Measurements from ENCODE around the gene ARHGAP22. TPM values are rescaled to one million over a fixed set of nuclear protein-coding genes. Genes with fewer than 3 reads are reported as not detected.

Gene ARHGAP22
- polyA plus RNA-seq, 3 donors = 1.5 to 7.8 (median 1.9) TPM

- H3K4me1 Mint-ChIP-seq = peaks cover 46% of the 10 kb centered on the region
These were observed 5.8 kb upstream of the ARHGAP22 start for GRCh38 chr10:48610585-48611093.

GRCh38 chr10:48609899-48610584, 5.2 kb upstream of the ARHGAP22 start:
- TF ChIP-seq CTCF (IDR thresholded peaks at IDR 0.05) = no peak
- no peak overlapping the region for H3K27ac ChIP-seq (ENCODE audit: low read depth in 1 of 2, low read length in 2 of 2)
- no peak overlapping the region for H3K27ac Mint-ChIP-seq
- no peaks in the 10 kb centered on the region for H3K36me3 ChIP-seq (replicated peaks in 1 of 2; ENCODE audit: control insufficient read depth in 1 of 2, insufficient read depth in 2 of 2, low read length in 2 of 2)
- H3K27me3 Mint-ChIP-seq (ENCODE audit: low read depth in 3 of 3) = peaks cover 1 to 12% (median 2%) of the 10 kb centered on the region in 3 donors
- peaks cover 43 to 51% of the 10 kb centered on the region in 2 donors for H3K4me1 ChIP-seq (ENCODE audit: control insufficient read depth in 1 of 2, insufficient read depth in 2 of 2, low read length in 2 of 2)
- no peaks in the 10 kb centered on the region for H4K20me1 ChIP-seq (ENCODE audit: insufficient read depth, low read length)
- no peak for DNase-seq
- WGBS (ENCODE audit: insufficient coverage) = 100% methylated on average over 4 of the region's 4 CpGs
- H3K4me2 ChIP-seq (replicated peaks; ENCODE audit: extremely low read depth, low read length, poor library complexity, severe bottlenecking) = no peak overlapping the region
- no peak overlapping the region for H2AFZ ChIP-seq (ENCODE audit: insufficient read depth, low read depth, low read length, poor library complexity, severe bottlenecking)
- no peak overlapping the region for H3K9ac ChIP-seq (ENCODE audit: insufficient read depth, low read length, poor library complexity, severe bottlenecking)
- H3K36me3 Mint-ChIP-seq = peaks cover 0 to 3% of the 10 kb centered on the region in 2 donors
- no peaks in the 10 kb centered on the region for H3K9me3 ChIP-seq (replicated peaks in 1 of 2; ENCODE audit: control insufficient read depth in 1 of 2, insufficient read depth in 1 of 2, low read length in 2 of 2)
- H3K9me3 Mint-ChIP-seq = peaks cover 0 to 5% (median 2%) of the 10 kb centered on the region in 7 donors
- H3K4me3 Mint-ChIP-seq = no peak overlapping the region
- peaks cover 52% of the 10 kb centered on the region for H3K4me1 Mint-ChIP-seq
- H3K27me3 ChIP-seq (ENCODE audit: control insufficient read depth in 2 of 2, insufficient read depth in 2 of 2, low read length in 2 of 2) = no peaks in the 10 kb centered on the region
- H3K4me3 ChIP-seq (replicated peaks in 1 of 3; ENCODE audit: low read depth in 2 of 3, low read length in 3 of 3) = no peak overlapping the region
- intact Hi-C loops (cut with micrococcal nuclease) = loop anchor here (5.0 to 10.0 kb wide), 3 partner anchors 45 to 58 kb away; no protein-coding TSS in a partner anchor
- no peaks in the 10 kb centered on the region for H3K79me2 ChIP-seq (ENCODE audit: insufficient read depth, low read length)

More at GRCh38 chr10:48610585-48611093, 5.8 kb upstream of the ARHGAP22 start:
- DNase-seq = no peak
- Histone ChIP-seq H3K36me3 (replicated peaks in 1 of 2; ENCODE audit: control insufficient read depth in 1 of 2, insufficient read depth in 2 of 2, low read length in 2 of 2) (no peaks in the 10 kb centered on the region), H3K4me2 (replicated peaks; ENCODE audit: extremely low read depth, low read length, poor library complexity, severe bottlenecking) (no peak overlapping the region), H3K4me3 (replicated peaks in 1 of 3; ENCODE audit: low read depth in 2 of 3, low read length in 3 of 3) (no peak overlapping the region), H3K27ac (ENCODE audit: low read depth in 1 of 2, low read length in 2 of 2) (no peak overlapping the region), H3K9me3 (replicated peaks in 1 of 2; ENCODE audit: control insufficient read depth in 1 of 2, insufficient read depth in 1 of 2, low read length in 2 of 2) (no peaks in the 10 kb centered on the region), H3K4me1 (ENCODE audit: control insufficient read depth in 1 of 2, insufficient read depth in 2 of 2, low read length in 2 of 2) (peaks cover 37 to 45% of the 10 kb centered on the region in 2 donors), H4K20me1 (ENCODE audit: insufficient read depth, low read length) (no peaks in the 10 kb centered on the region), H3K9ac (ENCODE audit: insufficient read depth, low read length, poor library complexity, severe bottlenecking) (no peak overlapping the region), H3K79me2 (ENCODE audit: insufficient read depth, low read length) (no peaks in the 10 kb centered on the region), H2AFZ (ENCODE audit: insufficient read depth, low read depth, low read length, poor library complexity, severe bottlenecking) (no peak overlapping the region), H3K27me3 (ENCODE audit: control insufficient read depth in 2 of 2, insufficient read depth in 2 of 2, low read length in 2 of 2) (no peaks in the 10 kb centered on the region)
- no peak overlapping the region for H3K4me3 Mint-ChIP-seq
- intact Hi-C loops (cut with micrococcal nuclease) = no loop called here
- WGBS (ENCODE audit: insufficient coverage) = 100% methylated on average over 3 of the region's 4 CpGs
- H3K27me3 Mint-ChIP-seq (ENCODE audit: low read depth in 3 of 3) = peaks cover 1 to 12% (median 2%) of the 10 kb centered on the region in 3 donors
- H3K27ac Mint-ChIP-seq = no peak overlapping the region
- peaks cover 0 to 3% of the 10 kb centered on the region in 2 donors for H3K36me3 Mint-ChIP-seq
- peaks cover 0 to 5% (median 2%) of the 10 kb centered on the region in 7 donors for H3K9me3 Mint-ChIP-seq
- no peak for TF ChIP-seq CTCF (IDR thresholded peaks at IDR 0.05)

Measured in CD14-positive monocyte (primary cell).